Bladder microvascular endothelial cell (primary cell): Measurements from ENCODE around the gene DMBT1. TPM values are rescaled to one million over a fixed set of nuclear protein-coding genes. Genes with fewer than 3 reads are reported as not detected.

ENCODE experiments used
- total RNA-seq: library from RNA; depleted of rRNA; stranded (reverse); fragments of >200 nt; gene quantifications from 2 replicates; pipeline ENCODE4 v1.2.3, GENCODE V29; 2014

The DMBT1 gene
- total RNA-seq: not detected in 2 replicates

GRCh38 chr10:122560279-122560804, at the start of gene DMBT1:
Gene DMBT1 (plus strand): TSS chr10:122560754. CDS start chr10:122560771, 17 bp downstream.

Other genes starting within 250 kb of the DMBT1 start
- gene PLEKHA1, start 186.0 kb upstream of the DMBT1 start, total RNA-seq: 23.6 and 37.9 TPM in 2 replicates
- gene ARMS2, start 106.1 kb upstream of the DMBT1 start, total RNA-seq: 0.16 TPM in 1 of 2 replicates, not detected in the other
- gene HTRA1, start 99.2 kb upstream of the DMBT1 start, total RNA-seq: 38.7 and 137 TPM in 2 replicates
- gene C10orf120, start 139.1 kb downstream of the DMBT1 start, total RNA-seq: not detected in 2 replicates